DMS114 treated with DMSO at 0.1 percent for 48 hours (cell line): ENCODE data around the gene CXCL14.

Source experiments
- DNase-seq: peaks from one replicate; lab custom pipeline; 2025; ENCODE audit not compliant: unreplicated experiment; lab: John Stamatoyannopoulos, UW

The CXCL14 gene

DNA sequence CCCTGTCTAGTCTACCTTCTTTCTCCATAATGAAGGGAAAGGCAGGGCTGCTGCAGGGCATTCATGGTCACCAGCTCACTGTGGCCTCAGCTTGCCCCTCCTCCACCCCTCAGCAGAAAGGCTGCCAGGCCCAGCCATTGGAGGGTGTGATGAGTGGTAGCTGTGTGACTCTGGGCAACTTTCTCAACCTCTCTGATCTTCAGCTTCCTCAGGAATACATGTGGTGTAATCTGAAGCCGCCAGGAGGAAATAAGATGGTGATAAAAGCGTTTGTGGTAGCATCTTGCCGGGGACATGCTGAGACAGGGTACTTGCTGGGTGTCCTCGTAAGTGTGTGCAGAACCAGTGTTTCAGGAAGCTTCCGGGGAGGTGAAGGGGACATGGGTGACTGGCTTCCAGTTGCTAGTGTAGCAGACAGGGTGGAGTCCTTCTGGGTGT, 9.8 kb downstream of the CXCL14 start:
- no peak for DNase-seq

- DNase-seq, result no peak
These were observed 10.5 kb downstream of the CXCL14 start for GRCh38 chr5:135568246-135568645.

DNA sequence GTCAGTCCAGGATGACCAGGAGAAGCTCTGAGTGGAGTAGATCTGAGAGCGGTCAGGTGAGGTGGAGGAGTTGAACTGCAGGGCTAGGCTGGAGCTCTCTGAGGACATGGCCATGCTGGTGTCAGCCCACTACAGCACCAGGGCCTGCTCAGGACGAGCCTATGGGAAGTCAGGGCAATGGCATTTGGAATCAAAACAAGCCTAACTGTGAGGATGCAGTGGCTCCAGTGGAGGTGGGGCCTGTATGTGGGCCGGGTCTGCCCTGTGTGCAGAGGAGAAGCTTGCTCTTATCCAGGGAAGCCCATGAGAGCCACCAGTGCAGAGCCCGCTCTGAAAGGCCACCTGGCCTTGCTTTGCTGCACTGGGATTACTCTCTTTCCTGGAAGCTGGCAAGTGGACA, 11.1 kb downstream of the CXCL14 start:
- DNase-seq, result no peak

DNA sequence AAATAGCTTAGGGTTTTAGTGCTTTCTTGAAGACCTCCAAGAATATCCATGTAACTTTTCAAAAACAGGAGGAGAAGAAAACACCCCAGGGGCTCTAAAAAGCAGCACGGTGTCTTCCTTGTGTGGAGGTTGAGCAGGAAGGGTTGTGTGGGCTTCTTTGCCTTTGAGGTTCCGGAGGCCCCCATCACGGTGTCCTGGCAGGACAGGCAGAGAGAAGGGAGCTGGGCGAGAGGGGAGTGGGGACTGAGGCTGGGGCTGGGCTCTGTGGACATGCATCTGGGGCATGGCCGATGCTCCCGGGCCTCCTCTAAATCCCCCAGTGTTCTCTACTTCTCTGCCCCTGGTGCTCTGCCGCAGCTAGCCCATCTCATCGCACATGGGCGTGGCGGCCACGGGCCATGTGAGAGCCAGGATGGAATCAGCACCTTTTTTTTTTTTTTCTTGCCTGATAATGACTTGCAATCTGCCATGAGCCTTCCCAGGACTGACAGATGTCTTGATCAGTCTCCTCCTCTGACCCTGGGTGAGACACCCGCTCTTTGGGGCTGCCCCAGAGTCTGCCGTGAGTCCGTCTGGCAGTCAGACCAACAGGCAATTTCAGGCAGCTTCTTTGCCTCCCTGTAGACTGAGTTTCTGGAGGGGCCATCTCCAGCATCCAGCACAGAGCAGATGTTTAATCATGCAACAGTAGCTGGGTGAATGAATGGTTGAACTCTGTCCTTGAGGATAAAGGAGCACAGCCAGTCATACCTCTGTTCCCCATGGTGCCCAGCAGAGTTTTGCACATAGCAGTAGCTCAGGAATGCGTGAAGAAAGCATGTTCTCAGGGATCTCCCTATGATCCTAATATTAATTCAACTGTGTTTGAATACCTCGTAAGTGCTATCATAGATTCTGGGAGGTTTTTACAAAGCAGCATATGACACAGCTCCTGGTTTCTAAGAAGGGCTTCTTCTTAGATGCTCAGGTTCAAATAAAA, 12.1 kb downstream of the CXCL14 start:
- DNase-seq, result no peak

DNA sequence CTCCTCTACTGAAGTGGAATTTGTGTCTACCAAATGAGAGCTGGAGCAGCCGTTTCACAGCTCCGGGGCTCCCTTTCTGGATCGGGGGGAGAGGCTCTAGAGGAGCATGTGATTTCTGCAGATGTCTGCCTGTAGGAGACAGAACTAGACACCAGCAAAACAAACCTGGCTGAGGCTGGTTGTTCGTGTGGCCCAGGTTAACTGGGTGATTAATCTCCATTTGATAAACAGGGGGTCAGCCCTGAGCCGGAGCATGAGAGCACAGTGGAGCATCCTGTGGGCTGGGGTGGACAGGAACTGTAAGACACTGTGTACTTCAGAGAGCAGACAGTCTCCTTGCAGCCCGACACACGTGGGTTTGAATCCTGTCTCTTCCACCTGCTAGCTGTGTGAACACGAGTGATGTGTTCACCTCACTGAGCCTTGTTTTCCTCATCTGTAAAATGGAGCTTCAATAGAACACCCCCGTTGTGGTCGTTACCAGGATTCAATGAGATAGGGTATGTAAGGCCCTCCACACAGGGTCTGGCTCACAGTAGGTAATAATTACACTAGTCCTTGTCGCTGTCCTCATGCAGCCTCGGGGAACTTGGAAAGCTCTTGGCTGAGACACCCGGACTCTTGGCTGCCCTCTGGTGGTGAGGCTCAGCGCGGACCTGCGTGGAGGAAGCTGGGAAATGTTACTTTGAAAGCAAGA, 12.9 kb downstream of the CXCL14 start:
- DNase-seq, result no peak

GRCh38 chr5:135565266-135565665, 13.5 kb downstream of the CXCL14 start:
- DNase-seq, result no peak

DNA sequence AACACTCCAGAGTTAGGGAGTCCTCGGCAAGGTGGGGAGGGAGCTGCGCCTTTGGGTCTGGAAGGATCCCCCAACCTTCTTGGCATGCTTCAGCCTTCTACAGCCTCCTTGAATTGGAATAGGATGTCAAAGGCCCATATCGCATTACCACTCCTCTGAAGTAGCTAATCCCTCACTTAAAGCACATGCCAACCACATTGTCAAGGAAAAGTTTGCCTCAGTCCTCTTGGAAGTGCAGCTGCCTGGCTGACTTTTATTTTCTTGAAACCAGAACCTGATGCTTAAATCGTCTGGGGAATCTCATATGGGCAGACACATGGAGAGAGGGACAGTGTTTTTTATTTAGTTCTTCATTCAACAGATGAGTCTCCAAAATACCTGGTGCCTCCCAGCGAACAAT, 14.5 kb downstream of the CXCL14 start:
- no peak for DNase-seq

- no peak for DNase-seq
These were observed 17.5 kb downstream of the CXCL14 start for GRCh38 chr5:135561266-135561665.

DNA sequence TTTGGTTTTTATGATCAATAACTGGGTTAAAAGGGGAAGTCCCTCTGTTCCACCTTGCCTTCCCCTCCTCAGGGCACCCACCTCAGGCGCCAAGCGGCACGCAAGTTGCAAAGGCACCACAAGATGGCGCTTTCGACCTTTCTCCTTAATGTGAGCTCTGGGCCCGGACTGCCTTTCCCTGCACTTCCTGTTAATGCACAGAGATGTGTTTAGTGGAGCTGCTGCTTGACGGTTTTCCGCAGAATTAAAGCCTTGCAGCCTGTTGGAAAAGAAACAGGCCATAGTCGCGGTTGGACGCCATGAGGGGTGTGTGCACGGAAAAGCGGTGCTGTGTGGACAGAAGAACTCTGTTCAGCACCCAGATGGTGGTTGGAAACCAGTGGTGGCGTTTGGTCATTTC, 17.9 kb downstream of the CXCL14 start:
- peak; percentile 77 for DNase-seq

DNA sequence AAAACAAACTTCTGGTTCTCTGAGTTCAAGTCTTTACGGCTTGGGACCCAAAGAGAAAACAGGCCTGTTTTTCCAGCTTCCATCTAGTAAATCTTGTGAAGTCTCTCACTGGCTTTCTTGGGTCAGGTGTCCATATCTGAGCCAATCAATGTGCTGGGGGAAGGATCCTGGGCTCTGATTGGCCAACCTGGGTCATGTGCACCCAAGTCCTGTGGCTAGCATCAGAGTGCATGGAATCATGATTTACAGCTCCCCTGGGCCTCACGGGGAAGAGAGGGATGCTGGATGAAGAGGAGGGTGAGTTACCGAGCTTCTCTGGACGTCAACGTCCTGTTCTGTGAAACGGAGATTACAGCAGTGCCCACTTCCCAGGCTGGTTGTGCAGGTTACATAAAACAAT, 19.4 kb downstream of the CXCL14 start:
- DNase-seq, result no peak

GRCh38 chr5:135557076-135557838, 21.5 kb downstream of the CXCL14 start:
- no peak for DNase-seq

- DNase-seq, result no peak
These were observed 22.2 kb downstream of the CXCL14 start for GRCh38 chr5:135556620-135557019.

GRCh38 chr5:135555530-135555929, 23.3 kb downstream of the CXCL14 start:
- DNase-seq, result no peak

DNA sequence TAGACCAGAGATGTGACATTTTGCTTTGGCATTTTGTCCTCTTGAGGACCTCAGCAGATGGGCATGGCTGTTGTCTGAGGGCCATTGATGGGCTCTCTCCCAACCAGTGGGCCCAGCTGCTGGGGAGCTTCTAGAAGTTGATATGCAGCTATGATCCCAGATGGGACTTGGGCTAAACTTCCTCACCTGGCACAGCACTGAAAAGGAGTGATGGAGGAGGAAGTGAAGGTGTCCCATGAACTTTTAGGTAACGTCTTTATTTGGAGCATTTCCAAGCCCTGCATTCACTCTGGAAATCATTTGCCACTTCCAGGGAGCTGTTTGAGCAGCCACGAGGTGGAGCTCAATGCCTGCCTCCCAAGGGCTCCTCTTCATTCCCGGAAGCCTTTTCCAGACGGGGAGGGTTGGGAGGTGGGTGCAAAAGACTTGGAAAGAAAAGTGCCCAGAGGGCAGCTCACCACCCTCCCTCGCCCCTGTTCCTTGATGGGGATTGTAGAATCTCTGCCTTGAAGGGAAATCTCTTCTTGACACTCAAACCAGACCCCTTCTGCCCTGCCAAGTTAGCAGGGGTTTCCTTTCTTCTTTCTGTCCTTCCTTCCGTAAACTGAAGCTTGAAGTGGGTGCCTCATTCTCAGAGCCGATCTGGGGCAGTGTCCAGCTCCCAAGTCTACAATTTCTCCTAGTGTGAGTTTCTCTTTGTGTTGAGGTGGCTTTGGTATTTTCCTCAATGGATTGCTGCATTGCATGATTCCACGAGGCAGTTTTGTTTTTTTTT, 24.9 kb downstream of the CXCL14 start:
- DNase-seq, result peak; percentile 31

GRCh38 chr5:135551593-135552447, 27.0 kb downstream of the CXCL14 start:
- DNase-seq, result peak; percentile 53

DNA sequence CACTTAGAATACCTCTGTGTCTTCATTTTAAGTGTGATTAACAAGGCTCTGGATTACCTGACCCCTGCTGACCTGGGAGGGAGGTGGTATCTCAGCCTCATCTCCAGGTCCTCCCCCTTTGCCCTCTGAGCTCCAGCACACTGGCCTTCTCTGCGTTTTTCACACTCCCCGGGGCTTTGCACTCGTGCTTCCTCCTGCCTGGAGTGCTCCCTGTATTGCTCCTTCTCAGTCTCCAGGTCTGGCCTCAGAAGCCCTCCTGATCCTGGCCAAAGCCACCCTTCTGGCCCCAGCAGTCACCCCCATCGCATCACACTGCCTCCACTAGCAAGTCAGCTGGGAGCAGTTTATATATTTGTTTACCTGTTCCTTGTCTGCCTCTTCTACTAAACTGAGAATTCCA, 29.4 kb downstream of the CXCL14 start:
- no peak for DNase-seq

DNA sequence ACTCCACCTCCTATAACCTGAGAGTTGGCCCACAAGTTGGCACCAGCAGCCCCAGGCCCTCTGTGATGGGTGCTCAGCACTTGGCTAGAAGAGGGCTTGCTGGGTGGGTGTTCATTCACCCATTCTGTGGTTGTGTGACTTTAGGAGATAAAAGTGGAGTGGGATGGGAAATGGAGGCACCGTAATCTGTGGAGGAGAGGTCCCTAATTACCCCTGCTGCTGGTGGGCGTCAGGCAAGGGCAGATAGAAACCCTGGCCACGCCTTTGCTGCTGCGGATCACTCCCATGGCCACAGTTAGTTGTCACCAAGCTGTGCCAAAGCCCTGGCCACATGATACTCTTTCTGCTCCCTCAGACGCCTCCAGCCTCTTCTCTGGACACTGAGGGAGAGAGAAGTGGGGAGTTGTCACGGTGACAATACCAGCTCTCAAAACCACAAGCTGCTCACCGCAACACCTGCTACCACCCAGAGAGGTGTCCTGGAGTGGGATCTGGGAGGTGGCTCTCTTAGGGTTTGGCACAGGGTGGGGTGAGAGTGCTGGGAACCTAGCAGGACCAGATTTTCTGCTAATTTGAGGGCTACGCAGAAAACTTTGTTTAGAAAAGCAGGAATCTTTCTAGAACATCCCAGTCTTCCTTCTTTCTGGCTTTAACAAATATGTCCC, 31.1 kb downstream of the CXCL14 start:
- no peak for DNase-seq

GRCh38 chr5:135546912-135547311, 31.9 kb downstream of the CXCL14 start:
- no peak for DNase-seq

GRCh38 chr5:135546101-135546500, 32.7 kb downstream of the CXCL14 start:
- DNase-seq, result no peak
